Hepatocyte (in vitro differentiated cells): Measurements from ENCODE around the gene MAGI3. TPM values are rescaled to one million over a fixed set of nuclear protein-coding genes. Genes with fewer than 3 reads are reported as not detected.

Experiments used
- DNase-seq: peaks from one replicate; pipeline ENCODE4 v3.0.0-alpha.2; 2016; ENCODE audit warnings: low spot score
- H2AFZ ChIP-seq: fragments of 200-600 bp; sonication (generic); 2 replicates; pipeline ENCODE4 v1.6.0; 2016; ENCODE audit warnings: antibody characterized with exemption, mild to moderate bottlenecking
- H3K27ac ChIP-seq: fragments of 200-600 bp; sonication (generic); 2 replicates; pipeline ENCODE4 v1.5.1; 2016; ENCODE audit warnings: mild to moderate bottlenecking
- H3K27me3 ChIP-seq: fragments of 200-600 bp; sonication (generic); 2 replicates; pipeline ENCODE4 v1.6.1; 2016
- H3K36me3 ChIP-seq: fragments of 200-600 bp; sonication (generic); replicated peaks from 2 replicates; pipeline ENCODE4 v1.5.1; 2016; ENCODE audit warnings: low read depth; ENCODE audit not compliant: insufficient read depth
- H3K4me1 ChIP-seq: fragments of 200-600 bp; sonication (generic); 2 replicates; pipeline ENCODE4 v1.5.1; 2016; ENCODE audit warnings: mild to moderate bottlenecking, moderate library complexity; ENCODE audit not compliant: insufficient read depth
- H3K4me2 ChIP-seq: fragments of 200-600 bp; sonication (generic); 2 replicates; pipeline ENCODE4 v1.6.0; 2016
- H3K4me3 ChIP-seq: fragments of 200-600 bp; sonication (generic); 2 replicates; pipeline ENCODE4 v1.5.1; 2016; ENCODE audit warnings: mild to moderate bottlenecking
- H3K79me2 ChIP-seq: fragments of 200-600 bp; sonication (generic); 2 replicates; pipeline ENCODE4 v1.6.0; 2017; ENCODE audit warnings: mild to moderate bottlenecking
- H3K9me2 ChIP-seq: fragments of 200-600 bp; sonication (generic); replicated peaks from 2 replicates; pipeline ENCODE4 v1.6.0; 2017; ENCODE audit warnings: mild to moderate bottlenecking; ENCODE audit not compliant: insufficient read depth
- H3K9me3 ChIP-seq: fragments of 200-600 bp; sonication (generic); 2 replicates; pipeline ENCODE4 v1.5.1; 2016; ENCODE audit warnings: low read depth, mild to moderate bottlenecking
- H4K20me1 ChIP-seq: fragments of 200-600 bp; sonication (generic); 2 replicates; pipeline ENCODE4 v1.6.0; 2016; ENCODE audit warnings: mild to moderate bottlenecking; ENCODE audit not compliant: insufficient read depth, poor library complexity, severe bottlenecking
- CTCF ChIP-seq: fragments of 200-600 bp; sonication (generic); IDR thresholded peaks from 2 replicates; pipeline ENCODE4 v1.5.1; 2016; ENCODE audit warnings: antibody characterized with exemption, mild to moderate bottlenecking; ENCODE audit not compliant: poor library complexity
- EZH2 ChIP-seq: fragments of 200-600 bp; sonication (generic); IDR thresholded peaks from 2 replicates; pipeline ENCODE4 v1.6.1; 2016; ENCODE audit warnings: antibody characterized with exemption, mild to moderate bottlenecking, borderline replicate concordance
- EZH2phosphoT487 ChIP-seq: fragments of 200-600 bp; sonication (generic); IDR thresholded peaks from one replicate; pipeline ENCODE4 v1.6.1; 2018; ENCODE audit warnings: antibody characterized with exemption, mild to moderate bottlenecking, low read depth, moderate library complexity; ENCODE audit not compliant: unreplicated experiment, severe bottlenecking
- WGBS: methylation state at CpG from one replicate; pipeline ENCODE4 v1.1.6; 2016; ENCODE audit warnings: low lambda C conversion rate; ENCODE audit errors: missing lambda C conversion rate; 5-methylcytosine and 5-hydroxymethylcytosine counted together
- polyA plus RNA-seq: library from polyadenylated mRNA; unstranded; fragments of >200 nt; fragmentation: Nextera tagmentation; extraction: Ambion mirVana; gene quantifications from 2 replicates; pipeline ENCODE4 v1.2.1, GENCODE V29; 2016
- total RNA-seq: library from RNA; depleted of rRNA; stranded (reverse); fragments of >200 nt; gene quantifications from 2 replicates; pipeline ENCODE4 v1.2.3, GENCODE V29; 2014

Gene MAGI3
- total and polyA plus RNA-seq, 2 experiments from 2014 or later: 15.9 to 22.4 TPM

GRCh38 chr1:113373644-113374043 lies 16.7 kb upstream of the MAGI3 start:
- Histone ChIP-seq H2AFZ (no peak overlapping the region), H3K79me2 (no peaks in the 10 kb centered on the region), H3K4me1 (no peaks in the 10 kb centered on the region), H3K4me3 (no peak overlapping the region), H3K9me3 (no peaks in the 10 kb centered on the region), H3K27ac (no peak overlapping the region), H3K27me3 (no peaks in the 10 kb centered on the region), H3K9me2 (no peaks in the 10 kb centered on the region), H3K36me3 (no peaks in the 10 kb centered on the region), H4K20me1 (no peaks in the 10 kb centered on the region), H3K4me2 (no peak overlapping the region)
- no peak for TF ChIP-seq EZH2
- no peak for TF ChIP-seq EZH2phosphoT487
- no peak for TF ChIP-seq CTCF
- DNase-seq: no peak

- no peak for TF ChIP-seq CTCF
- no peak for TF ChIP-seq EZH2phosphoT487
- no peak for TF ChIP-seq EZH2
- Histone ChIP-seq H3K79me2 (no peaks in the 10 kb centered on the region), H3K4me1 (no peaks in the 10 kb centered on the region), H2AFZ (no peak overlapping the region), H3K27me3 (no peaks in the 10 kb centered on the region), H3K27ac (no peak overlapping the region), H3K4me2 (no peak overlapping the region), H3K36me3 (no peaks in the 10 kb centered on the region), H3K9me2 (no peaks in the 10 kb centered on the region), H4K20me1 (no peaks in the 10 kb centered on the region), H3K4me3 (no peak overlapping the region), H3K9me3 (no peaks in the 10 kb centered on the region)
- DNase-seq: no peak
- 71% methylated on average over 5 of the region's 5 CpGs for WGBS
Observed at GRCh38 chr1:113375878-113376277, 14.4 kb upstream of the MAGI3 start.

GRCh38 chr1:113380075-113380474 lies 10.2 kb upstream of the MAGI3 start:
- no peak for DNase-seq
- no peaks in the 10 kb centered on the region for H3K36me3 ChIP-seq
- no peaks in the 10 kb centered on the region for H3K9me2 ChIP-seq
- no peaks in the 10 kb centered on the region for H3K9me3 ChIP-seq
- H3K27ac ChIP-seq: no peak overlapping the region
- TF ChIP-seq EZH2 (no peak), EZH2phosphoT487 (no peak), CTCF (no peak)
- no peak overlapping the region for H2AFZ ChIP-seq
- H3K79me2 ChIP-seq: no peaks in the 10 kb centered on the region
- H3K27me3 ChIP-seq: no peaks in the 10 kb centered on the region
- no peak overlapping the region for H3K4me2 ChIP-seq
- H3K4me3 ChIP-seq: no peak overlapping the region
- 97% methylated on average over 3 of the region's 3 CpGs for WGBS
- no peaks in the 10 kb centered on the region for H3K4me1 ChIP-seq
- no peaks in the 10 kb centered on the region for H4K20me1 ChIP-seq

- peak overlapping the region; percentile 45 for H3K27ac ChIP-seq
- no peak overlapping the region for H2AFZ ChIP-seq
- H3K4me2 ChIP-seq: peak overlapping the region; percentile 77
- no peaks in the 10 kb centered on the region for H3K9me3 ChIP-seq
- peaks cover 13% of the 10 kb centered on the region for H3K4me1 ChIP-seq
- peaks cover 18% of the 10 kb centered on the region for H4K20me1 ChIP-seq
- DNase-seq: no peak
- TF ChIP-seq EZH2phosphoT487 (no peak), EZH2 (no peak)
- H3K36me3 ChIP-seq: no peaks in the 10 kb centered on the region
- peaks cover 23% of the 10 kb centered on the region for H3K79me2 ChIP-seq
- 89% methylated on average over 1 of the region's 1 CpG for WGBS
- no peaks in the 10 kb centered on the region for H3K9me2 ChIP-seq
- no peaks in the 10 kb centered on the region for H3K27me3 ChIP-seq
- no peak overlapping the region for H3K4me3 ChIP-seq
Observed at GRCh38 chr1:113388017-113388620, 2.2 kb upstream of the MAGI3 start.
